Endometrial microvascular endothelial cells (primary cell): ENCODE data around the gene TMED10. TPM values are rescaled to one million over a fixed set of nuclear protein-coding genes. Genes with fewer than 3 reads are reported as not detected.
"Not testable (repeated sequence)": the region's sequence is repeated elsewhere in the genome, so short reads cannot be mapped to it uniquely, and the experiment has no call there.

Source experiments
- in situ Hi-C: cut with HindIII; loops from 2 replicates; pipeline ENCODE4 v1.10.0; 2017; ENCODE audit warnings: low sequenced_read_pairs, low pct_unique_long_range_greater_than_20kb; ENCODE audit errors: inconsistent ontology term
- total RNA-seq: library from RNA; depleted of rRNA; stranded (reverse); fragments of >200 nt; gene quantifications from one replicate; pipeline ENCODE4 v1.2.3, GENCODE V29; 2015; ENCODE audit errors: inconsistent ontology term

The TMED10 gene
- total RNA-seq, 1 donor from 2014 or later: 325 TPM

GRCh38 chr14:75167325-75167724 lies 9.1 kb downstream of the TMED10 start:
- in situ Hi-C loops: no loop called here

DNA sequence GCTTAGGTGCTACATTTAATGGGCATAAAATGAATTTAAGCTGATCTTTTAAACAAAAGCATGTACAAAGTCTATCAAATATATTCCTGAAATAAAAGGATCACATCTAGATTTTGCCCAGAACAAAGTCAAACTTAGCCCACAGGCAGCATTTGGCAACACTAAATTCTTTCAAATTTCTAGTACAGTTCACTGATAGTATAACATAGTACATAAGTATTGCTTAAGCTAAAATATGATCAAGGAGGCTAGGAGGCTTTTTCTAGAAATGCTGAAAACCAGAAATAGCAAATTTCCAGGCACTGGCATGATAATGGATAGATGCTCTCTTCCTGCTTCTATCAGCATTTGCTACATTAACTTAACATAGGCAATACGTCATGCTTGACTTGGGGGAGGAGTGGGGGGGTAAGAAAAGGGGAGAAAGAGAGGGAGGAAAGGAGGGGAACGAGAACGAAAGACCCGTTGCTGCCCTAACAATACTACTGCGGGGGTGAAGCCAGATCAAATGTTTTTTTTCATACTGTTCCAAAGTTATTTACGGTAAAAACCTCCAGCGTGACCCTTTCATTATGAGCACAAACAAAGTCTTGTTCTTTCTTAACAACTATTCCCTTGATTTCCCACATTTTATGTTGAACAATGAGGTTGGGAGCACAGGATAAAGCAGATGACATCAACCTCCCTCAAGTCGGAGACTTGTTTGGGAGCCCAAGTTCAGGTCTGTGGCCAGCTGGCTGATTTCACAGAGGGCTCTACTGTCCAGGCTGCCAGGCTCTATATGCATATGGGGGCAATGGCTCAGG lies 10.6 kb downstream of the TMED10 start:
- in situ Hi-C loops: no loop called here

- in situ Hi-C loops: no loop called here
These were observed 11.6 kb downstream of the TMED10 start for GRCh38 chr14:75164809-75165208.

GRCh38 chr14:75163677-75164076 lies 12.7 kb downstream of the TMED10 start:
- in situ Hi-C loops: no loop called here

DNA sequence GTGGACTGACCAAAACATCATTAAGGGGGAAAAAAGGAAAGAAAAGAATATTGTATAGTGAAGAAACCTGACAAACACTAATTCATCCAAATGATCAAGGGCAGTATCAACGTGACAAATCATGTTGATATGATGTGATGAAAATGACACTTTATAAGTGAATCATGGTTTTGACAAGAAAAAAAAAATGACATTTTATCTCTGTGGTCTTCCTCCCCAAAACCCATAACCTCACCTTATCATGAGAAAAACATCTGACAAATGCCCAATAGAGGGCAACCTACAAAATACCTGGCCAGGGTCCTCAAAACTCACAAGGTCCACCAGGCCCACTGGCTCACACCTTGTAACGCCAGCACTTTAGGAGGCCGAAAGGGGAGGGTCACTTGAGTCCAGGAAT lies 13.8 kb downstream of the TMED10 start:
- in situ Hi-C loops: no loop called here

DNA sequence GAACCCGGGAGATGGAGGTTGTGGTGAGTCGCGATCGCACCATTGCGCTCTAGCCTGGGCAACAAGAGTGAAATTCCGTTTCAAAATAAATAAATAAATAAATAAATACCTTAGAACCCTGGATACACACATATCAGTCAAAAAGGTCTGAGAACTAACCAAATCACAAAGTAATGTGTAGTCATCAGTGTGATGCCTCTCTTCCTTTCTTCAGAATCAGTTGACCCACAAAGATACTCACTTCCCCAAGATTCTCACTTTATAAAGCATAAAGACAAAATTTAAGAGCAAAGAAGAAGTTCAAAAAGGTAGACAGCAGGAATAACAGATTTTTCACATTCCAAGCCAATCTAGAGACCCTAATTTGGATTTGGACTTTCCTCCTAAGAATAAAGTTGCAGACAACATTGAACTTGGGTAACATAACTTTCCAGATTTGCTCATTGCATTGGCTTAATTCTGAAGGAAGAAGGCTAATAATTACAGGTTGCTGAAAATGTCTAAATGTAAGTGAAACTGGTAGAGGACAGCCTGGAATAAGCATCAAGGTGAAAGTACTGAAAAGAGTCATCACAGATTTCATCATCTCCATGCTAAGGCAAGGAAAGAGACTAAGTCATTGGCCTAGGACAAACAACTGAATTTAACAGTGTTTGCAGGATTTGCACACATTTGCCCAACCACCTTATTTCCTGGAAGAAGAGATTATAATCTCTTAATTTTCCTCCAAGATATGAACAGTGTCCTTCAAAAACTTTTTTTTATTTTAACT lies 17.4 kb downstream of the TMED10 start:
- in situ Hi-C loops: no loop called here

DNA sequence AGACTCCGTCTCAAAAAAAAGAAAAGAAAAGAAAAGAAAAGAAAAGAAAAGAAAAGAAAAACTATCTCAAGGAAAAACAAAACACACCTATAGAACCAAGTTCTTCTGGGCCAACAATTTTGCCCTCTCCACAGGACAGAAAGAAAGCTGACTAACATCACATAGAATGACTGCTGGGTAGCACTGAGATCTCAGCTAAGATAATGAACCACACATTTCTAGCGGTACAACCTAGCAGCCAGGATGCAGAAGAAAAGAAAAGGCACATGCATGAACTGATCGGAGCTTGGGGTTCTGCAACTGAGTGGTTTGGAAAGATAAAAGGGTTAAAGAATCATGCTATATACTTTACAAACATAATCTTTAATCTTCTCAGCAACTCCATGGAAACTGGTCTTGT lies 19.5 kb downstream of the TMED10 start:
- in situ Hi-C loops: no loop called here

GRCh38 chr14:75156111-75156510 lies 20.3 kb downstream of the TMED10 start:
- in situ Hi-C loops: no loop called here

GRCh38 chr14:75155169-75155568 lies 21.2 kb downstream of the TMED10 start:
- in situ Hi-C loops: no loop called here

GRCh38 chr14:75153295-75153694 lies 23.1 kb downstream of the TMED10 start:
- in situ Hi-C loops: no loop called here

- in situ Hi-C loops: no loop called here
These were observed 24.6 kb downstream of the TMED10 start for GRCh38 chr14:75151851-75152250.

DNA sequence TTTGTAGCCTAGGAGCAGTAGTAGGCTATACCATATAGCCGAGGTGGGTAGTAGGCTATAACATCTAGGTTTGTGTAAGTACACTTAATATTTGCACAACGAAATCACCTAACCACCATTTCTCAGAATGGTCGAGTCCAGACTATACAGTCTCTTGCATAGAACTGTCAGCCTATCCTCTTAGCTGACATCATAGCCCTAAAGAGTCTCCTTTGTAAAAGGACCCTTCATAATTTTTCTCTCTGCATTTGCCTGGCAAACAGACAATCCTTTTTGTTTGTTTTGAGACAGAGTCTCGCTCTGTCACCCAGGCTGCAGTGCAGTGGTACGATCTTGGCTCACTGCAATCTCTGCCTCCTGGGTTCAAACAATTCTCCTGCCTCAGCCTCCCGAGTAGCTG lies 25.8 kb downstream of the TMED10 start:
- in situ Hi-C loops: not testable (repeated sequence)

GRCh38 chr14:75150150-75150549 lies 26.3 kb downstream of the TMED10 start:
- in situ Hi-C loops: no loop called here

GRCh38 chr14:75147423-75148071 lies 28.9 kb downstream of the TMED10 start:
- in situ Hi-C loops: no loop called here

DNA sequence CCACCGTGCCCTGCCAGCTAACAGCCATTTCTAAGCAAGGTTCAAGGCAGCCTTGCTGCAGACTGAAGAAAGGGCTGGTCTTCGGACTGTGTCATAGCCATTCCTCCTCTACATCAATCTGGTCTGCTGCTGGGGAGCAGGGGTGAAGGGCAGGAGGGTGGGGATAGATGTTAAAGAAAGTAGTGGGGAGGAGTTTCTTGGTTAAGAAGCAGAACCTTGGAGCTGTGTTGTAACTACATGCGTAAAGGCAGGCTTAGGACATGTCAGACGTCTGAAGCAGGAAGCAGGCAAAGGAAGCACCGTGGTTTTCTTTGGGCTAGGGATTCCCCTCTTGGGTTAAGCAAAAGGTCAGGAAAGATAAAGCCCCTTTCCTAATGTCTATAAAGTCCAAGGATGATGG lies 31.5 kb downstream of the TMED10 start:
- in situ Hi-C loops: no loop called here

GRCh38 chr14:75143761-75144527 lies 32.5 kb downstream of the TMED10 start:
- in situ Hi-C loops: no loop called here

GRCh38 chr14:75142494-75142893 lies 33.9 kb downstream of the TMED10 start:
- in situ Hi-C loops: no loop called here

DNA sequence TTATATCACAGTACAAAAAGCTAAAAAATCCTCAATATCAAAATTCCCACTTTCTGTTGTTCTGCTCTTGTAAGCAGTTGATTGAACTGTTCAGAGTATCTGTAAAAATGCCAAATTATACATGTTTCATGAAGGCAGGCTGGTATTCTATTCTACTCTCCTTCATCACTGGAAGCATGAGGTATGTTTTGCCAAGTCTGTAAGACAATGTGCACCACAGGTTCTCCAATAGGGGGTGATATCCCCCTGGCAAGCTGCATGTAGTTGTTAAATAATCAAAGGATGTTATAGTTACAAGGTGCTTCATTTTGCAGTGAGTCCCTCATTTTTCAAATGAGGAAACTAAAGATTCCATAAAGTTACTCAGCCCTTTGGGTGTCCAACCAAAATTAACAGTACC lies 34.4 kb downstream of the TMED10 start:
- in situ Hi-C loops: no loop called here

GRCh38 chr14:75141062-75141461 lies 35.4 kb downstream of the TMED10 start:
- in situ Hi-C loops: no loop called here
